ENCODE measurements around the gene RIN2. TPM values are rescaled to one million over a fixed set of nuclear protein-coding genes. Genes with fewer than 3 reads are reported as not detected.

Gene RIN2
- total and polyA plus RNA-seq, 2 of the 13 experiments (the other 11 are each of a cell fraction or from before 2014, with no cell fraction given): 2.5 to 5.1 TPM

GRCh38 chr20:19806806-19807190 is 48.7 kb downstream of the RIN2 start:
- TF ChIP-seq CREM (IDR thresholded peaks at IDR 0.05) (no peak), CREM (CRISPR knock-in tag; IDR thresholded peaks at IDR 0.05) (no peak)
- Histone ChIP-seq H3K4me2 (ENCODE audit: low read depth, low read length) (no peak overlapping the region), H3K4me3 (replicated peaks in 1 of 3; ENCODE audit: insufficient read depth in 1 of 3, low read depth in 2 of 3, low read length in 3 of 3) (no peak overlapping the region), H3K9me3 (ENCODE audit: low read length) (no peaks in the 10 kb centered on the region), H3K9ac (ENCODE audit: insufficient read depth, low read depth, low read length) (no peak overlapping the region), H3K4me1 (ENCODE audit: insufficient read depth, low read length) (peaks cover 9% of the 10 kb centered on the region), H4K20me1 (ENCODE audit: insufficient read depth, low read length) (no peaks in the 10 kb centered on the region), H2AFZ (ENCODE audit: low read length) (no peak overlapping the region), H3K27me3 (ENCODE audit: control insufficient read depth in 1 of 2, insufficient read depth in 2 of 2, low read length in 2 of 2) (no peaks in the 10 kb centered on the region), H3K79me2 (ENCODE audit: insufficient read depth, low read length) (no peaks in the 10 kb centered on the region), H3K36me3 (replicated peaks in 1 of 2; ENCODE audit: control insufficient read depth in 1 of 2, insufficient read depth in 2 of 2, low read length in 2 of 2) (no peaks in the 10 kb centered on the region), H3K27ac (ENCODE audit: extremely low read length, insufficient read depth, low read length) (no peak overlapping the region)
- 67% methylated on average over 4 of the region's 4 CpGs for WGBS (ENCODE audit: low lambda C conversion rate)
- CTCF ChIA-PET (ENCODE audit: low intra/inter-chr PET ratio, low total read pairs): no interaction called here
- ATAC-seq (no peak), FAIRE-seq (no peak), DNase-seq (ENCODE audit: low spot score) (no peak)
- POLR2A ChIA-PET: no interaction called here
- in situ Hi-C loops (cut with HindIII; ENCODE audit: extremely low pct_ligation_motif_present, low pct_unique_long_range_greater_than_20kb): no loop called here
- BruUV-seq (replicated peaks): no TSS peak
- intact Hi-C loops (cut with micrococcal nuclease; ENCODE audit: unreplicated experiment): no loop called here

- POLR2A ChIA-PET: no interaction called here
- no peaks in the 10 kb centered on the region for H4K20me1 ChIP-seq (ENCODE audit: insufficient read depth, low read length)
- CTCF ChIA-PET (ENCODE audit: low intra/inter-chr PET ratio, low total read pairs): no interaction called here
- no peak overlapping the region for H2AFZ ChIP-seq (ENCODE audit: low read length)
- H3K79me2 ChIP-seq (ENCODE audit: insufficient read depth, low read length): no peaks in the 10 kb centered on the region
- H3K4me2 ChIP-seq (ENCODE audit: low read depth, low read length): no peak overlapping the region
- H3K36me3 ChIP-seq (replicated peaks in 1 of 2; ENCODE audit: control insufficient read depth in 1 of 2, insufficient read depth in 2 of 2, low read length in 2 of 2): no peaks in the 10 kb centered on the region
- in situ Hi-C loops (cut with HindIII; ENCODE audit: extremely low pct_ligation_motif_present, low pct_unique_long_range_greater_than_20kb) (no loop called here), intact Hi-C loops (cut with micrococcal nuclease; ENCODE audit: unreplicated experiment) (no loop called here)
- H3K4me1 ChIP-seq (ENCODE audit: insufficient read depth, low read length): peaks cover 9% of the 10 kb centered on the region
- no peak overlapping the region for H3K4me3 ChIP-seq (replicated peaks in 1 of 3; ENCODE audit: insufficient read depth in 1 of 3, low read depth in 2 of 3, low read length in 3 of 3)
- DNase-seq (ENCODE audit: low spot score) (no peak), ATAC-seq (no peak), FAIRE-seq (no peak)
- no peak overlapping the region for H3K27ac ChIP-seq (ENCODE audit: extremely low read length, insufficient read depth, low read length)
- TF ChIP-seq HOXA7 (CRISPR knock-in tag; IDR thresholded peaks at IDR 0.05) (no peak), FOXK2 (IDR thresholded peaks at IDR 0.05) (no peak), RELA (CRISPR knock-in tag; IDR thresholded peaks at IDR 0.05) (no peak), YEATS4 (CRISPR knock-in tag; IDR thresholded peaks at IDR 0.05; ENCODE audit: borderline replicate concordance) (no peak), ZNF382 (CRISPR knock-in tag; IDR thresholded peaks at IDR 0.05; ENCODE audit: borderline replicate concordance) (no peak), GLI4 (CRISPR knock-in tag; IDR thresholded peaks at IDR 0.05; ENCODE audit: borderline replicate concordance) (no peak), ZNF547 (CRISPR knock-in tag; IDR thresholded peaks at IDR 0.05) (no peak), BCLAF1 (IDR thresholded peaks at IDR 0.05) (no peak), ZNF207 (IDR thresholded peaks at IDR 0.05; ENCODE audit: borderline replicate concordance) (no peak), ZNF510 (CRISPR knock-in tag; IDR thresholded peaks at IDR 0.05; ENCODE audit: low read depth) (no peak), ZFP1 (CRISPR knock-in tag; IDR thresholded peaks at IDR 0.05) (no peak), TOPORS (CRISPR knock-in tag; IDR thresholded peaks at IDR 0.05) (no peak), KAT2B (IDR thresholded peaks at IDR 0.05; ENCODE audit: borderline replicate concordance, low read depth, low read length) (no peak)
- TF ChIP-seq, protein P1, sequence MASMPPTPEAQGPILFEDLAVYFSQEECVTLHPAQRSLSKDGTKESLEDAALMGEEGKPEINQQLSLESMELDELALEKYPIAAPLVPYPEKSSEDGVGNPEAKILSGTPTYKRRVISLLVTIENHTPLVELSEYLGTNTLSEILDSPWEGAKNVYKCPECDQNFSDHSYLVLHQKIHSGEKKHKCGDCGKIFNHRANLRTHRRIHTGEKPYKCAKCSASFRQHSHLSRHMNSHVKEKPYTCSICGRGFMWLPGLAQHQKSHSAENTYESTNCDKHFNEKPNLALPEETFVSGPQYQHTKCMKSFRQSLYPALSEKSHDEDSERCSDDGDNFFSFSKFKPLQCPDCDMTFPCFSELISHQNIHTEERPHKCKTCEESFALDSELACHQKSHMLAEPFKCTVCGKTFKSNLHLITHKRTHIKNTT (CRISPR knock-in tag; IDR thresholded peaks at IDR 0.05): no peak
- H3K9ac ChIP-seq (ENCODE audit: insufficient read depth, low read depth, low read length): no peak overlapping the region
- no peaks in the 10 kb centered on the region for H3K27me3 ChIP-seq (ENCODE audit: control insufficient read depth in 1 of 2, insufficient read depth in 2 of 2, low read length in 2 of 2)
- BruUV-seq (replicated peaks): no TSS peak
- H3K9me3 ChIP-seq (ENCODE audit: low read length): no peaks in the 10 kb centered on the region
Observed at GRCh38 chr20:19807191-19807945, 49.3 kb downstream of the RIN2 start.

Measured in HepG2 (cell line).